ENCODE data around the gene MEX3A. TPM values are rescaled to one million over a fixed set of nuclear protein-coding genes. Genes with fewer than 3 reads are reported as not detected.

Gene MEX3A
- total RNA-seq, 1 experiment from 2014 or later = 6.1 TPM

- no peak overlapping the region for H3K4me3 ChIP-seq (replicated peaks in 1 of 2; ENCODE audit: low read depth in 1 of 2, low read length in 2 of 2)
- DNase-seq (ENCODE audit: low read depth, low spot score) (no peak), ATAC-seq (no peak)
- peaks cover 51% of the 10 kb centered on the region for H3K79me2 ChIP-seq (ENCODE audit: insufficient read depth, low read length)
- intact Hi-C loops (cut with micrococcal nuclease) = loop anchor here (10.0 kb wide), 1 partner anchor 62 kb away; no protein-coding TSS in a partner anchor
- H3K9me2 ChIP-seq (ENCODE audit: insufficient read depth) = no peaks in the 10 kb centered on the region
- no peak overlapping the region for H2AFZ ChIP-seq (ENCODE audit: low read depth, low read length, poor library complexity, severe bottlenecking)
- H3K36me3 ChIP-seq (ENCODE audit: control insufficient read depth in 1 of 2, insufficient read depth in 2 of 2, low read length in 2 of 2) = peaks cover 25 to 36% of the 10 kb centered on the region in 2 experiments
- H3K4me2 ChIP-seq (ENCODE audit: low read length) = no peak overlapping the region
- BruUV-seq (replicated peaks) = no TSS peak
- no peak for TF ChIP-seq JUND (IDR thresholded peaks at IDR 0.05)
- no peak for TF ChIP-seq RAD21 (IDR thresholded peaks at IDR 0.05; ENCODE audit: low read depth)
- TF ChIP-seq CEBPB (IDR thresholded peaks at IDR 0.05; ENCODE audit: low read depth) = no peak
- TF ChIP-seq EZH2phosphoT487 (IDR thresholded peaks at IDR 0.05; ENCODE audit: borderline replicate concordance) = no peak
- TF ChIP-seq, protein P1, sequence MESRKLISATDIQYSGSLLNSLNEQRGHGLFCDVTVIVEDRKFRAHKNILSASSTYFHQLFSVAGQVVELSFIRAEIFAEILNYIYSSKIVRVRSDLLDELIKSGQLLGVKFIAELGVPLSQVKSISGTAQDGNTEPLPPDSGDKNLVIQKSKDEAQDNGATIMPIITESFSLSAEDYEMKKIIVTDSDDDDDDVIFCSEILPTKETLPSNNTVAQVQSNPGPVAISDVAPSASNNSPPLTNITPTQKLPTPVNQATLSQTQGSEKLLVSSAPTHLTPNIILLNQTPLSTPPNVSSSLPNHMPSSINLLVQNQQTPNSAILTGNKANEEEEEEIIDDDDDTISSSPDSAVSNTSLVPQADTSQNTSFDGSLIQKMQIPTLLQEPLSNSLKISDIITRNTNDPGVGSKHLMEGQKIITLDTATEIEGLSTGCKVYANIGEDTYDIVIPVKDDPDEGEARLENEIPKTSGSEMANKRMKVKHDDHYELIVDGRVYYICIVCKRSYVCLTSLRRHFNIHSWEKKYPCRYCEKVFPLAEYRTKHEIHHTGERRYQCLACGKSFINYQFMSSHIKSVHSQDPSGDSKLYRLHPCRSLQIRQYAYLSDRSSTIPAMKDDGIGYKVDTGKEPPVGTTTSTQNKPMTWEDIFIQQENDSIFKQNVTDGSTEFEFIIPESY (IDR thresholded peaks at IDR 0.05; ENCODE audit: extremely low read depth, insufficient replicate concordance, low read length) = no peak
- TF ChIP-seq POLR2A (IDR thresholded peaks at IDR 0.05; ENCODE audit: borderline replicate concordance, extremely low read depth, insufficient read depth, insufficient read length) = no peak
- TF ChIP-seq EGR1 (IDR thresholded peaks at IDR 0.05; ENCODE audit: low read depth) = no peak
- no peak overlapping the region for H3K9ac ChIP-seq (ENCODE audit: low read length)
- no peak overlapping the region for H3K27ac ChIP-seq (ENCODE audit: low read depth, low read length)
- CTCF ChIA-PET = interaction anchor here (1.4 kb wide), 1 partner anchor 129 kb away, joined by 31 read pairs; no protein-coding TSS in a partner anchor
- H3K9me3 ChIP-seq (ENCODE audit: control insufficient read depth in 1 of 2, insufficient read depth in 1 of 2, low read depth in 1 of 2, low read length in 2 of 2) = no peaks in the 10 kb centered on the region
- no peaks in the 10 kb centered on the region for H3K27me3 ChIP-seq (ENCODE audit: insufficient read depth, low read length)
- H4K20me1 ChIP-seq (ENCODE audit: insufficient read depth) = no peaks in the 10 kb centered on the region
- RAD21 ChIA-PET (ENCODE audit: low non-redundant PET in 1 of 2, low total read pairs in 2 of 2, uncharacterized antibody in 2 of 2, unreplicated experiment in 2 of 2) = interaction anchor here in 1 of 2 experiments (1.1 kb wide), 1 partner anchor 129 kb away, joined by 3 read pairs; no protein-coding TSS in a partner anchor
- H3K4me1 ChIP-seq (ENCODE audit: control insufficient read depth in 1 of 2, insufficient read depth in 2 of 2, low read length in 2 of 2) = peaks cover 0 to 8% of the 10 kb centered on the region in 2 experiments; a peak in 1 of 4 replicates
- POLR2A ChIA-PET = no interaction called here
Observed at GRCh38 chr1:156067262-156067661, 15.0 kb downstream of the MEX3A start.

DNA sequence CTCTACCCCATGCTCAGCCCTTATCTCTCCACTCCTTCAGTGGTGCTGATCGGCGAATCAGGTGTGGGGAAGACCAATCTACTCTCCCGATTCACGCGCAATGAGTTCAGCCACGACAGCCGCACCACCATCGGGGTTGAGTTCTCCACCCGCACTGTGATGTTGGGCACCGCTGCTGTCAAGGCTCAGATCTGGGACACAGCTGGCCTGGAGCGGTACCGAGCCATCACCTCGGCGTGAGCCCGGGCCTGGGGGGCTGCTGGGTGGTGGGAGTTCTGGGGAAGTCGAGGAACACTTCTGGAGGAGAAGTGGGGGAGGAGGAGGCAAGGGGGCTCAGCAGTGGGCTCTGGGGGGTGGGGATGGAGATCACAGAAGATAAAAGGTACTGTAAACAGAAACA is 16.4 kb downstream of the MEX3A start:
- no peak overlapping the region for H3K9ac ChIP-seq (ENCODE audit: low read length)
- no peak overlapping the region for H2AFZ ChIP-seq (ENCODE audit: low read depth, low read length, poor library complexity, severe bottlenecking)
- ChIA-PET CTCF (interaction anchor here (0.9 to 1.4 kb wide), 14 partner anchors 13 to 134 kb away, joined by 3 to 31 read pairs (median 6); partner anchors contain the start of genes LAMTOR2 and UBQLN4), RAD21 (ENCODE audit: low non-redundant PET in 1 of 2, low total read pairs in 2 of 2, uncharacterized antibody in 2 of 2, unreplicated experiment in 2 of 2) (interaction anchor here (0.7 to 1.6 kb wide), 4 partner anchors 40 to 125 kb away, joined by 3 to 5 read pairs (median 3); no protein-coding TSS in a partner anchor), POLR2A (interaction anchor here (1.0 kb wide), 1 partner anchor 12 kb away, joined by 4 read pairs; no protein-coding TSS in a partner anchor)
- peaks cover 0 to 12% of the 10 kb centered on the region in 2 experiments; a peak in 1 of 4 replicates for H3K4me1 ChIP-seq (ENCODE audit: control insufficient read depth in 1 of 2, insufficient read depth in 2 of 2, low read length in 2 of 2)
- DNase-seq (ENCODE audit: low read depth, low spot score) = no peak
- no peaks in the 10 kb centered on the region for H4K20me1 ChIP-seq (ENCODE audit: insufficient read depth)
- no peak overlapping the region for H3K27ac ChIP-seq (ENCODE audit: low read depth, low read length)
- intact Hi-C loops (cut with micrococcal nuclease) = loop anchor here (1.0 to 10.0 kb wide), 3 partner anchors 40 to 126 kb away; no protein-coding TSS in a partner anchor
- H3K4me2 ChIP-seq (ENCODE audit: low read length) = no peak overlapping the region
- peaks cover 63% of the 10 kb centered on the region for H3K79me2 ChIP-seq (ENCODE audit: insufficient read depth, low read length)
- no peak overlapping the region for H3K4me3 ChIP-seq (replicated peaks in 1 of 2; ENCODE audit: low read depth in 1 of 2, low read length in 2 of 2)
- H3K9me3 ChIP-seq (ENCODE audit: control insufficient read depth in 1 of 2, insufficient read depth in 1 of 2, low read depth in 1 of 2, low read length in 2 of 2) = no peaks in the 10 kb centered on the region
- BruUV-seq (replicated peaks) = no TSS peak
- H3K27me3 ChIP-seq (ENCODE audit: insufficient read depth, low read length) = no peaks in the 10 kb centered on the region
- no peak for ATAC-seq
- H3K9me2 ChIP-seq (ENCODE audit: insufficient read depth) = no peaks in the 10 kb centered on the region
- H3K36me3 ChIP-seq (ENCODE audit: control insufficient read depth in 1 of 2, insufficient read depth in 2 of 2, low read length in 2 of 2) = peaks cover 21 to 28% of the 10 kb centered on the region in 2 experiments
- TF ChIP-seq RAD21 (IDR thresholded peaks at IDR 0.05; ENCODE audit: low read depth) (no peak), ATF3 (IDR thresholded peaks at IDR 0.05) (no peak), YY1 (IDR thresholded peaks at IDR 0.05; ENCODE audit: extremely low read depth, insufficient replicate concordance, low read depth, low read length) (no peak), SP1 (IDR thresholded peaks at IDR 0.05; ENCODE audit: low read depth) (no peak), EZH2 (IDR thresholded peaks at IDR 0.05) (no peak), POLR2A (IDR thresholded peaks at IDR 0.05; ENCODE audit: borderline replicate concordance, extremely low read depth, insufficient read depth, insufficient read length) (no peak), EGR1 (IDR thresholded peaks at IDR 0.05; ENCODE audit: low read depth) (no peak), POLR2AphosphoS5 (IDR thresholded peaks at IDR 0.05; ENCODE audit: low read depth, low read length) (no peak), JUND (IDR thresholded peaks at IDR 0.05) (no peak), ELF1 (IDR thresholded peaks at IDR 0.05; ENCODE audit: borderline replicate concordance, low read depth) (no peak)
- TF ChIP-seq, protein P2, sequence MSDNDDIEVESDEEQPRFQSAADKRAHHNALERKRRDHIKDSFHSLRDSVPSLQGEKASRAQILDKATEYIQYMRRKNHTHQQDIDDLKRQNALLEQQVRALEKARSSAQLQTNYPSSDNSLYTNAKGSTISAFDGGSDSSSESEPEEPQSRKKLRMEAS (IDR thresholded peaks at IDR 0.05) = no peak
- TF ChIP-seq, protein P1 (IDR thresholded peaks at IDR 0.05; ENCODE audit: extremely low read depth, insufficient replicate concordance, low read length) = no peak
